ENCODE results near the gene SOAT1.

GRCh38 chr1:179295164-179295755, 1.7 kb downstream of the SOAT1 start:
- no peak for TF ChIP-seq CTCF (conservative IDR thresholded peaks at IDR 0.05 in 1 of 2, IDR thresholded peaks at IDR 0.05 in 1 of 2; ENCODE audit: extremely low read depth in 1 of 2, insufficient read depth in 1 of 2, low read depth in 1 of 2, low read length in 2 of 2)
- TF ChIP-seq EZH2 (IDR thresholded peaks at IDR 0.05; ENCODE audit: borderline replicate concordance, low read length) = no peak
